ENCODE data around the gene RNF175.

Gene RNF175

DNA sequence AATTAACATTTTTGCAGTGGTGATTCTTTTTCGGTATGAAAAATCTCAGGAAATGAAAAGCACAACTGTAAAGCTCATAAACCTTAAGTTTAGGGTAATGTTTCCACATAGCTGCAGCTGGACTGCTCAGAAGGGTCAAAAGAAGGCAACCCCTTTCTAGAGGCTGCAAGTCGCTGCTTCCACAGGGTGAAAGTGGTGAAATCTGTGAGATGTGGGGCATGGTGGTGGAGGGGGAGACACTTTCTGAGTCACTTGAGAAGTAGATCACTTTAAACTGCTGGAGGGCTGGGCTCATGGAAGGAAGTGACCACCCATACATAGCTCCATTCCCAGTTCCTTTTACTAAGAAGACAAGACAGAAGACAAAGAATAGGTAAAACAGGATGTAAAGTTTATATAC lies 20.4 kb upstream of the RNF175 start:
- no peak for TF ChIP-seq CTCF (IDR thresholded peaks at IDR 0.05; ENCODE audit: insufficient read depth, low read depth, low read length, missing control alignments)
- H3K4me3 ChIP-seq (ENCODE audit: low read depth, low read length), result no peak overlapping the region
- DNase-seq (ENCODE audit: low read depth), result no peak

DNA sequence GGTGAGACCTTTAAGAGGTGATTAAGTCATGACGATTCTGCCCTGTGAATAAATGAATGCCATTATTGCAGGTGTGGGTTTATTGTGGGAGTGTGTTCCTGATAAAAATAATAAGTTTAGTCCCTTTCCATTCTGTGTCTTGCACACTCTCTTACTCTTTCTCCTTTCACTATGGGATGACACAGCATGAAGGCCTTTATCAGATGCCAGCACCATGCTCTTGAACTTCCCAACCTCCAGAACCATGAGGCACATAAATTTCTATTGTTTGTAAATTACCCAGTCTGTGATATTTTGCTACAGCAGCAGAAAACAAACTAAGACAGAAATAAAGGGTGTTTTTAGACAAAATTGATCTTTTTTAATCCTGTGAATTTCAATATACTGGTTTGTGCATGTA lies 18.6 kb upstream of the RNF175 start:
- TF ChIP-seq CTCF (IDR thresholded peaks at IDR 0.05; ENCODE audit: insufficient read depth, low read depth, low read length, missing control alignments), result no peak
- H3K4me3 ChIP-seq (ENCODE audit: low read depth, low read length), result no peak overlapping the region
- DNase-seq (ENCODE audit: low read depth), result no peak

GRCh38 chr4:153777421-153777820 lies 17.6 kb upstream of the RNF175 start:
- no peak for DNase-seq (ENCODE audit: low read depth)
- H3K4me3 ChIP-seq (ENCODE audit: low read depth, low read length), result no peak overlapping the region
- TF ChIP-seq CTCF (IDR thresholded peaks at IDR 0.05; ENCODE audit: insufficient read depth, low read depth, low read length, missing control alignments), result no peak

DNA sequence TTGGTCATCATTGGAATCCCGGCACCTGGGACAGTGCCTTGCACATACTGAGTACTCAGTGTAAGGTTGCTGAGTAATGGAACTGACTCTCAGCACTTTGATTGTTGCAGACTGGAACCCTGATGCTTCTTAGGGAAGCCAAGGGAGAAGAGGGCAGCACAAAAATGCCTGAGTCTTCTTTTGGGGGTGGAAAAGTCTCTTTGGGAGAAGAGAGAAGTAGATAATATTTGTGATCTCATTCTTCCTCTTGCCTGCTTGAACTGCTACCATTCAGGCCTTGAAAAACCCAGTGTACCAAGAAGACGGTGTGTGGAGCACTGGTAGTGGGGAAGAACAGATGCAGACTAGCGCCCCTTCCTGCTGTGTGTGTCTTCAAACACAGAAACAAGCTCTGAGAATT lies 16.8 kb upstream of the RNF175 start:
- TF ChIP-seq CTCF (IDR thresholded peaks at IDR 0.05; ENCODE audit: insufficient read depth, low read depth, low read length, missing control alignments), result no peak
- DNase-seq (ENCODE audit: low read depth), result no peak
- H3K4me3 ChIP-seq (ENCODE audit: low read depth, low read length), result no peak overlapping the region

DNA sequence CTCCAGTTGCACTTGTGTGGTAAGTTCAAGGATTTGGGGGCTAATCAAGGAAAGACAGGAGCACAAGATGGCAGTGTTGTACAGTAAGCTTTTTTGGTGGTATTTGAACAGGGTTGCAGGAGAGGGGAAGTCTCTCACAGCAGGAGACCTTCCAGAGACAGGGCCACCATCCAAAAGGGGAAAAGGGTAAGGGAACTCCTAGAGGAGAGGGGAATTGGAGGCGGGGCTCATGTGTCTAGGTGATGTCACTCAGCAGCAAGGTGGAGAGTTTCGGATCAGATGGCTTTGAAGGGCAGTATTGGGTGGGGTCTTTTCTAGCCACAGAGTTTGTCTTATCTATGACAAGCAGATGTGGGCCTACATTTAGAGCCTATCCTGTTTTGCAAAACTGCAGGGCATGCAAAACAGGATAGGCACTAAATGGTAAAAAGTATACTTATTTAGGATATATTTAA lies 13.4 kb upstream of the RNF175 start:
- no peak overlapping the region for H3K4me3 ChIP-seq (ENCODE audit: low read depth, low read length)
- TF ChIP-seq CTCF (IDR thresholded peaks at IDR 0.05; ENCODE audit: insufficient read depth, low read depth, low read length, missing control alignments), result no peak
- no peak for DNase-seq (ENCODE audit: low read depth)

DNA sequence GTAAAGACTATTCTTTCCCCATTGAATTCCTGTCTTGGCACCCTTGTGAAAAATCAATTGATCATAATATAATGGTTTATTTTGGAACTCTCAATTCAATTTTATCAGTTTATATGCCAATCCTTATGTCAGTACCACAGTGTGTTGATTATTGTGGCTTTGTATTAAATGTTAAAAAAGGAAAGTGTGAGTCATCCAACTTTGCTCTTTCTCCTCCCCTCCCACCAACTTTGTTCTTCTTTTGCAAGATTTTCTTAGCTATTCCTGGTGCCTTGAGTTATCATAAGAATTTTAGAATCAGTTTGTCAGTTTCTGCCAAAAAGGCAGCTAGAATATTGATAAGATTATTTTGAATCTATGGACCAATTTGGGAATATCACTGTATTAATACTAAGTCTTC lies 11.2 kb upstream of the RNF175 start:
- no peak for TF ChIP-seq CTCF (IDR thresholded peaks at IDR 0.05; ENCODE audit: insufficient read depth, low read depth, low read length, missing control alignments)
- no peak overlapping the region for H3K4me3 ChIP-seq (ENCODE audit: low read depth, low read length)
- DNase-seq (ENCODE audit: low read depth), result no peak

DNA sequence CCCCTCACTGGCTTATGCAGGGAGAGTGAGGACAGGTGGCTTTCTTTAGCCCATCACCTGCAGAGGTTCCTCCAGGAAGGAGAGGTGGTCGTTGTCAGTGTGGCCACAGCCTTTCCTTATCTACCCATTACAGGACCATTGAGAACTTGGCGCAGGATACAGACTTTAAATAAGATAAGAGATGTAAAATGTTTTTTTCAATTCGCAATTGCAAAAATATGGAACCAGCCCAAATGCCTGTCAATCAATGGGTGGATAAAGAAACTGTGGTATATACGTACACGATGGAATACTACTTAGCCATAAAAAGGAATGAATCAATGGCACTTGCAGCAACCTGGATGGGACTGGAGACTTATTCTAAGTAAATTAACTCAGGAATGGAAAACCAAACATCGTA lies 6.9 kb upstream of the RNF175 start:
- H3K4me3 ChIP-seq (ENCODE audit: low read depth, low read length), result no peak overlapping the region
- DNase-seq (ENCODE audit: low read depth), result no peak
- no peak for TF ChIP-seq CTCF (IDR thresholded peaks at IDR 0.05; ENCODE audit: insufficient read depth, low read depth, low read length, missing control alignments)
